Caco-2 (cell line): ENCODE results near the gene TDRD10. TPM values are rescaled to one million over a fixed set of nuclear protein-coding genes. Genes with fewer than 3 reads are reported as not detected.

ENCODE experiments used
- BruUV-seq: library from RNA; stranded (reverse); fragments of 400-500 nt; replicated peaks from 2 replicates; lab custom pipeline; 2021; lab: Mats Ljungman, UMichigan
- CTCF ChIA-PET: fragments of 300-600 bp; sonication (Branson Sonifier 250); formaldehyde crosslinking; loops from one replicate; lab custom pipeline; 2022; ENCODE audit warnings: antibody characterized with exemption; lab: Charles Lee
- POLR2A ChIA-PET: fragments of 300-600 bp; sonication (Branson Sonifier 250); formaldehyde crosslinking; loops from one replicate; lab custom pipeline; 2022; ENCODE audit warnings: antibody characterized with exemption; lab: Charles Lee
- DNase-seq, 2 experiments: peaks; one replicate each; pipeline versions ENCODE4 v3.0.0 to v3.0.0-alpha.2; 2020 to 2022
- H3K27me3 ChIP-seq: replicated peaks from 2 replicates; pipeline ENCODE4 v1.6.0; 2011; ENCODE audit warnings: low read length; ENCODE audit not compliant: control insufficient read depth, insufficient read depth
- H3K36me3 ChIP-seq: 2 replicates; pipeline ENCODE4 v1.5.1; 2011; ENCODE audit warnings: low read length; ENCODE audit not compliant: control insufficient read depth, insufficient read depth
- H3K4me1 ChIP-seq: fragments of 250-450 bp; sonication (Bioruptor Pico); 2 replicates; pipeline ENCODE4 v1.5.1; 2020; ENCODE audit warnings: mild to moderate bottlenecking
- H3K4me3 ChIP-seq: 2 replicates; pipeline ENCODE4 v1.5.1; 2011; ENCODE audit warnings: low read depth, mild to moderate bottlenecking, control low read depth, low read length
- H3K9me3 ChIP-seq: fragments of 250-450 bp; sonication (Bioruptor Pico); 2 replicates; pipeline ENCODE4 v1.5.1; 2020; ENCODE audit warnings: mild to moderate bottlenecking, moderate library complexity
- H3K27ac Mint-ChIP-seq: one replicate; pipeline ENCODE4 v1.8.0; 2022; ENCODE audit warnings: mixed read lengths; ENCODE audit not compliant: unreplicated experiment
- H3K27me3 Mint-ChIP-seq: one replicate; pipeline ENCODE4 v1.8.0; 2022; ENCODE audit warnings: mixed read lengths; ENCODE audit not compliant: insufficient read depth, unreplicated experiment
- H3K36me3 Mint-ChIP-seq: one replicate; pipeline ENCODE4 v1.8.0; 2022; ENCODE audit warnings: mild to moderate bottlenecking, mixed read lengths; ENCODE audit not compliant: insufficient read depth, unreplicated experiment
- H3K4me1 Mint-ChIP-seq: one replicate; pipeline ENCODE4 v1.8.0; 2022; ENCODE audit warnings: low read depth, mixed read lengths; ENCODE audit not compliant: unreplicated experiment
- H3K4me3 Mint-ChIP-seq: one replicate; pipeline ENCODE4 v1.8.0; 2022; ENCODE audit warnings: mild to moderate bottlenecking, moderate library complexity, mixed read lengths; ENCODE audit not compliant: unreplicated experiment
- H3K9me3 Mint-ChIP-seq: one replicate; pipeline ENCODE4 v1.8.0; 2022; ENCODE audit warnings: mixed read lengths; ENCODE audit not compliant: unreplicated experiment
- intact Hi-C: fragments of 100-400 bp; cut with micrococcal nuclease; formaldehyde crosslinking; loops from one replicate; pipeline ENCODE4 v1.10.0; 2022; ENCODE audit not compliant: unreplicated experiment
- total RNA-seq: library from RNA; stranded (reverse); gene quantifications from 2 replicates; pipeline ENCODE4 v1.2.3, GENCODE V29; 2022
- TF ChIP-seq, protein P1 (sequence below), 2 experiments: fragments of 200-600 bp in 1 of 2; IDR thresholded peaks; 1 replicate in 1 of 2; 2 replicates in 1 of 2; pipeline versions ENCODE4 v1.5.1 to v1.8.0; 2011 to 2022; ENCODE audit warnings: antibody characterized with exemption in 1 of 2, control low read depth in 1 of 2, inconsistent platforms in 1 of 2, low read depth in 1 of 2, low read length in 1 of 2, mild to moderate bottlenecking in 1 of 2, moderate library complexity in 1 of 2; ENCODE audit not compliant: insufficient read depth in 1 of 2, severe bottlenecking in 1 of 2, unreplicated experiment in 1 of 2

The TDRD10 gene
- total RNA-seq, 1 experiment from 2014 or later = not detected

DNA sequence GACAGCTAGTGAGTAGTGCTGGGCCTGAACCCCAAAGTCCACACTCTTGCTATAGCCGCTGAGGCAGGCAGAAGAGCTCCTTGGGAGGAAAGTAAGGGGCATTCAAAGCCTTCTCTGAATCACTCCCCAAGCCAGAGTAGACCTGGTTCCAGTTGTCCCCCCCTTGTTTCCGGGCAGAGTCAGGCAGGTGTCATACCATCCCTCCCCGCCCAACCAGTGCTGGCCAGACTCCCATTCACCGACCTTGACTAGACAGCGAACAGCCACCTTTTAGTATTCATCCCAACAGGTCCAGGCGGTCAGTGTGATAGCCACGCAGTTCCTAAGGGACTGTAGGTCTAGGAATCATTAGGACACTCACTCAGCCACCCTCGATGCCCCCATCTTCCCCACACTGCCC, 77.4 kb downstream of the TDRD10 start:
- BruUV-seq = no TSS peak
- peaks cover 1% of the 10 kb centered on the region; the same call in 1 of the 2 replicates for H3K36me3 ChIP-seq
- Mint-ChIP-seq H3K4me3 (no peak overlapping the region), H3K9me3 (no peaks in the 10 kb centered on the region), H3K4me1 (peaks cover 10% of the 10 kb centered on the region), H3K27me3 (no peaks in the 10 kb centered on the region), H3K36me3 (peaks cover 73% of the 10 kb centered on the region), H3K27ac (peak overlapping the region; percentile 15)
- intact Hi-C loops = no loop called here
- ChIA-PET CTCF (no interaction called here), POLR2A (no interaction called here)
- no peaks in the 10 kb centered on the region for H3K4me1 ChIP-seq
- H3K27me3 ChIP-seq = no peaks in the 10 kb centered on the region
- TF ChIP-seq, protein P1, sequence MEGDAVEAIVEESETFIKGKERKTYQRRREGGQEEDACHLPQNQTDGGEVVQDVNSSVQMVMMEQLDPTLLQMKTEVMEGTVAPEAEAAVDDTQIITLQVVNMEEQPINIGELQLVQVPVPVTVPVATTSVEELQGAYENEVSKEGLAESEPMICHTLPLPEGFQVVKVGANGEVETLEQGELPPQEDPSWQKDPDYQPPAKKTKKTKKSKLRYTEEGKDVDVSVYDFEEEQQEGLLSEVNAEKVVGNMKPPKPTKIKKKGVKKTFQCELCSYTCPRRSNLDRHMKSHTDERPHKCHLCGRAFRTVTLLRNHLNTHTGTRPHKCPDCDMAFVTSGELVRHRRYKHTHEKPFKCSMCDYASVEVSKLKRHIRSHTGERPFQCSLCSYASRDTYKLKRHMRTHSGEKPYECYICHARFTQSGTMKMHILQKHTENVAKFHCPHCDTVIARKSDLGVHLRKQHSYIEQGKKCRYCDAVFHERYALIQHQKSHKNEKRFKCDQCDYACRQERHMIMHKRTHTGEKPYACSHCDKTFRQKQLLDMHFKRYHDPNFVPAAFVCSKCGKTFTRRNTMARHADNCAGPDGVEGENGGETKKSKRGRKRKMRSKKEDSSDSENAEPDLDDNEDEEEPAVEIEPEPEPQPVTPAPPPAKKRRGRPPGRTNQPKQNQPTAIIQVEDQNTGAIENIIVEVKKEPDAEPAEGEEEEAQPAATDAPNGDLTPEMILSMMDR (IDR thresholded peaks at IDR 0.05; ENCODE audit: insufficient read depth in 1 of 2, low read depth in 1 of 2, low read length in 1 of 2, severe bottlenecking in 1 of 2, unreplicated experiment in 1 of 2) = no peak
- H3K9me3 ChIP-seq = no peaks in the 10 kb centered on the region
- H3K4me3 ChIP-seq = no peak overlapping the region
- DNase-seq = no peak

- Histone ChIP-seq H3K27me3 (no peaks in the 10 kb centered on the region), H3K9me3 (no peaks in the 10 kb centered on the region), H3K4me1 (no peaks in the 10 kb centered on the region), H3K4me3 (no peak overlapping the region), H3K36me3 (peaks cover 2% of the 10 kb centered on the region; the same call in 1 of the 2 replicates)
- H3K4me1 Mint-ChIP-seq = no peaks in the 10 kb centered on the region
- no TSS peak for BruUV-seq
- H3K27me3 Mint-ChIP-seq = no peaks in the 10 kb centered on the region
- intact Hi-C loops = no loop called here
- no peaks in the 10 kb centered on the region for H3K9me3 Mint-ChIP-seq
- ChIA-PET CTCF (no interaction called here), POLR2A (no interaction called here)
- H3K27ac Mint-ChIP-seq = no peak overlapping the region
- TF ChIP-seq, protein P1 (IDR thresholded peaks at IDR 0.05; ENCODE audit: insufficient read depth in 1 of 2, low read depth in 1 of 2, low read length in 1 of 2, severe bottlenecking in 1 of 2, unreplicated experiment in 1 of 2) = no peak
- peaks cover 80% of the 10 kb centered on the region for H3K36me3 Mint-ChIP-seq
- no peak overlapping the region for H3K4me3 Mint-ChIP-seq
- DNase-seq = no peak
These were observed 79.7 kb downstream of the TDRD10 start for GRCh38 chr1:154581766-154582165.

- Mint-ChIP-seq H3K27me3 (no peaks in the 10 kb centered on the region), H3K27ac (no peak overlapping the region), H3K4me3 (no peak overlapping the region), H3K4me1 (no peaks in the 10 kb centered on the region), H3K36me3 (peaks cover 87% of the 10 kb centered on the region), H3K9me3 (no peaks in the 10 kb centered on the region)
- DNase-seq = no peak
- POLR2A ChIA-PET = no interaction called here
- Histone ChIP-seq H3K27me3 (no peaks in the 10 kb centered on the region), H3K4me1 (no peaks in the 10 kb centered on the region), H3K4me3 (no peak overlapping the region), H3K36me3 (peaks cover 4% of the 10 kb centered on the region; the same call in 1 of the 2 replicates), H3K9me3 (no peaks in the 10 kb centered on the region)
- intact Hi-C loops = no loop called here
- CTCF ChIA-PET = no interaction called here
- TF ChIP-seq, protein P1 (IDR thresholded peaks at IDR 0.05; ENCODE audit: insufficient read depth in 1 of 2, low read depth in 1 of 2, low read length in 1 of 2, severe bottlenecking in 1 of 2, unreplicated experiment in 1 of 2) = no peak
- BruUV-seq = no TSS peak
These were observed 80.9 kb downstream of the TDRD10 start for GRCh38 chr1:154582885-154583284.
